ENCODE results near the gene LSAMP. TPM values are rescaled to one million over a fixed set of nuclear protein-coding genes. Genes with fewer than 3 reads are reported as not detected.

LSAMP gene
- polyA plus RNA-seq, 3 donors: not detected

DNA sequence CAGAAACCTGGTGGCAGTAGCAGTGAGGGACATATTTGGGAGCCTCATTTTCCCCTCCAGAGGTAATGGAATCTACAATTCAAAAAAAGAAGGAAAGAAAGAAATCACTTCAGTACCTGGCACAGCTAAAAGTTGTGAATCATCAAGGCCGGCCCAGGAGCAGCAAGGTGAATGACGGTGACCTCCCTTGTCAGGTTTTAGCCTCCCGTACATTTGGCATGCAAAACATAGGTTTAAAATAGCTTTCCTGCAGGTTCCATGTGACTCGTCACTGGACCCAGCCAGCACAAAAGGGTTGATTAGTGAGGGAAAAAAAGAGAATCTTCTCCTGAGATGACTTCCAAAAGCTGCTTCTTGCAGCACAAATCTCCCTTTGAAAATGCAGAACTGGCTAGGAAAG, 394.2 kb downstream of the LSAMP start:
- Histone ChIP-seq H3K27ac (ENCODE audit: low read depth in 1 of 2, low read length in 2 of 2) (no peak overlapping the region), H4K20me1 (ENCODE audit: insufficient read depth, low read length) (no peaks in the 10 kb centered on the region), H3K9me3 (replicated peaks in 1 of 2; ENCODE audit: control insufficient read depth in 1 of 2, insufficient read depth in 1 of 2, low read length in 2 of 2) (no peaks in the 10 kb centered on the region), H3K27me3 (ENCODE audit: control insufficient read depth in 2 of 2, insufficient read depth in 2 of 2, low read length in 2 of 2) (no peaks in the 10 kb centered on the region), H2AFZ (ENCODE audit: insufficient read depth, low read depth, low read length, poor library complexity, severe bottlenecking) (no peak overlapping the region), H3K4me3 (replicated peaks in 1 of 3; ENCODE audit: low read depth in 2 of 3, low read length in 3 of 3) (no peak overlapping the region), H3K36me3 (replicated peaks in 1 of 2; ENCODE audit: control insufficient read depth in 1 of 2, insufficient read depth in 2 of 2, low read length in 2 of 2) (no peaks in the 10 kb centered on the region), H3K4me1 (ENCODE audit: control insufficient read depth in 1 of 2, insufficient read depth in 2 of 2, low read length in 2 of 2) (no peaks in the 10 kb centered on the region), H3K79me2 (ENCODE audit: insufficient read depth, low read length) (no peaks in the 10 kb centered on the region), H3K9ac (ENCODE audit: insufficient read depth, low read length, poor library complexity, severe bottlenecking) (no peak overlapping the region), H3K4me2 (replicated peaks; ENCODE audit: extremely low read depth, low read length, poor library complexity, severe bottlenecking) (no peak overlapping the region)
- H3K27me3 Mint-ChIP-seq (ENCODE audit: low read depth in 3 of 3): peaks cover 3 to 4% (median 4%) of the 10 kb centered on the region in 3 donors
- TF ChIP-seq, protein P1, sequence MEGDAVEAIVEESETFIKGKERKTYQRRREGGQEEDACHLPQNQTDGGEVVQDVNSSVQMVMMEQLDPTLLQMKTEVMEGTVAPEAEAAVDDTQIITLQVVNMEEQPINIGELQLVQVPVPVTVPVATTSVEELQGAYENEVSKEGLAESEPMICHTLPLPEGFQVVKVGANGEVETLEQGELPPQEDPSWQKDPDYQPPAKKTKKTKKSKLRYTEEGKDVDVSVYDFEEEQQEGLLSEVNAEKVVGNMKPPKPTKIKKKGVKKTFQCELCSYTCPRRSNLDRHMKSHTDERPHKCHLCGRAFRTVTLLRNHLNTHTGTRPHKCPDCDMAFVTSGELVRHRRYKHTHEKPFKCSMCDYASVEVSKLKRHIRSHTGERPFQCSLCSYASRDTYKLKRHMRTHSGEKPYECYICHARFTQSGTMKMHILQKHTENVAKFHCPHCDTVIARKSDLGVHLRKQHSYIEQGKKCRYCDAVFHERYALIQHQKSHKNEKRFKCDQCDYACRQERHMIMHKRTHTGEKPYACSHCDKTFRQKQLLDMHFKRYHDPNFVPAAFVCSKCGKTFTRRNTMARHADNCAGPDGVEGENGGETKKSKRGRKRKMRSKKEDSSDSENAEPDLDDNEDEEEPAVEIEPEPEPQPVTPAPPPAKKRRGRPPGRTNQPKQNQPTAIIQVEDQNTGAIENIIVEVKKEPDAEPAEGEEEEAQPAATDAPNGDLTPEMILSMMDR (IDR thresholded peaks at IDR 0.05): no peak
- no peak overlapping the region for H3K27ac Mint-ChIP-seq
- WGBS (ENCODE audit: insufficient coverage): 86% methylated on average over 3 of the region's 4 CpGs
- DNase-seq: no peak
- H3K4me1 Mint-ChIP-seq: no peaks in the 10 kb centered on the region
- H3K9me3 Mint-ChIP-seq: peaks cover 0 to 2% (median 0%) of the 10 kb centered on the region in 7 donors
- intact Hi-C loops (cut with micrococcal nuclease): no loop called here
- no peaks in the 10 kb centered on the region for H3K36me3 Mint-ChIP-seq
- H3K4me3 Mint-ChIP-seq: no peak overlapping the region

DNA sequence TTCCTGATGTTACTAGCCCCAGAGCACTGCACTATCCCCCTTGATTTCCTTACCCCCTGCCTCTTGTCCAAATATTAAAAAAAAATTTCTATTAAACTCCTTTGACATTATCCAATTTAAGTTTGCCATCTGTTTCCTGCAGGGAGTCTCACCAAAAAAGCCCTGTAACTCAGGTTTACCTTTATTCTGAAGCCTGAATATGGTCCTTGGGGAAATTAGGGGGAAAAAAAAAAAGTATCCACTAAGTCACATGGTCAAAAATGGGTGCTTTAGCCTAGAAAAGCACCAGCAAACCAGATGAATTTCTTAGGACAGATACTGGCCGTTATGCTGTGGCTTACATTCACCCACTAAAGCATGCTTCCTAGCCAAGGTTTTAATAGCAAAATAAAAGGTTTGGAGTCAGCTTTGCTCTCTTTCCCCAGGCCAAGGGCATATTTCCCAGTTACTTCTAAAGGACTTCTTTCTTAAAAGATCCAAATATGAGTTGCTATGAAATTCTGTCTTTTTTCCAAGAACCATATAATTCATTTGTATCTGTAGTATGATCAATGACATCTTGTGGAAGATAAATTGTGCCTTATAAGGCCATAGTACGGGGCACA, 394.9 kb downstream of the LSAMP start:
- H3K27me3 ChIP-seq (ENCODE audit: control insufficient read depth in 2 of 2, insufficient read depth in 2 of 2, low read length in 2 of 2): no peaks in the 10 kb centered on the region
- no peak for DNase-seq
- no peaks in the 10 kb centered on the region for H3K4me1 ChIP-seq (ENCODE audit: control insufficient read depth in 1 of 2, insufficient read depth in 2 of 2, low read length in 2 of 2)
- H3K9me3 ChIP-seq (replicated peaks in 1 of 2; ENCODE audit: control insufficient read depth in 1 of 2, insufficient read depth in 1 of 2, low read length in 2 of 2): no peaks in the 10 kb centered on the region
- Mint-ChIP-seq H3K4me1 (no peaks in the 10 kb centered on the region), H3K4me3 (no peak overlapping the region), H3K36me3 (no peaks in the 10 kb centered on the region), H3K9me3 (peaks cover 0 to 2% (median 0%) of the 10 kb centered on the region in 7 donors), H3K27ac (no peak overlapping the region), H3K27me3 (ENCODE audit: low read depth in 3 of 3) (peaks cover 3 to 5% (median 4%) of the 10 kb centered on the region in 3 donors)
- no peaks in the 10 kb centered on the region for H4K20me1 ChIP-seq (ENCODE audit: insufficient read depth, low read length)
- no peak overlapping the region for H3K4me3 ChIP-seq (replicated peaks in 1 of 3; ENCODE audit: low read depth in 2 of 3, low read length in 3 of 3)
- intact Hi-C loops (cut with micrococcal nuclease): no loop called here
- H3K79me2 ChIP-seq (ENCODE audit: insufficient read depth, low read length): no peaks in the 10 kb centered on the region
- H3K27ac ChIP-seq (ENCODE audit: low read depth in 1 of 2, low read length in 2 of 2): no peak overlapping the region
- no peak overlapping the region for H3K9ac ChIP-seq (ENCODE audit: insufficient read depth, low read length, poor library complexity, severe bottlenecking)
- TF ChIP-seq, protein P1 (IDR thresholded peaks at IDR 0.05): no peak
- H3K36me3 ChIP-seq (replicated peaks in 1 of 2; ENCODE audit: control insufficient read depth in 1 of 2, insufficient read depth in 2 of 2, low read length in 2 of 2): no peaks in the 10 kb centered on the region
- no peak overlapping the region for H3K4me2 ChIP-seq (replicated peaks; ENCODE audit: extremely low read depth, low read length, poor library complexity, severe bottlenecking)
- no peak overlapping the region for H2AFZ ChIP-seq (ENCODE audit: insufficient read depth, low read depth, low read length, poor library complexity, severe bottlenecking)
- WGBS (ENCODE audit: insufficient coverage): no CpG with 5 or more reads among the region's 2 CpGs
